DOHH2 (cell line): ENCODE measurements around the gene CHST13.

Experiments used
- H3F3A ChIP-seq: fragments of 200-600 bp; sonication (generic), shearing (Covaris generic); 2 replicates; pipeline ENCODE4 v1.6.0; 2016; ENCODE audit warnings: antibody characterized with exemption, mild to moderate bottlenecking; ENCODE audit not compliant: control insufficient read depth, insufficient read depth
- H3K27ac ChIP-seq: fragments of 200-600 bp; sonication (generic); 2 replicates; pipeline ENCODE4 v1.5.1; 2014; ENCODE audit warnings: low read depth, mild to moderate bottlenecking, low read length, moderate library complexity
- H3K27me3 ChIP-seq: fragments of 200-600 bp; sonication (generic); 2 replicates; pipeline ENCODE4 v1.6.1; 2014; ENCODE audit warnings: mild to moderate bottlenecking, low read length, mixed read lengths; ENCODE audit not compliant: control insufficient read depth
- H3K36me3 ChIP-seq: fragments of 200-600 bp; sonication (generic); 2 replicates; pipeline ENCODE4 v1.6.1; 2014; ENCODE audit warnings: mild to moderate bottlenecking, low read length, moderate library complexity, mixed read lengths; ENCODE audit not compliant: control insufficient read depth
- H3K4me1 ChIP-seq: fragments of 200-600 bp; sonication (generic); 2 replicates; pipeline ENCODE4 v1.6.1; 2014; ENCODE audit warnings: mild to moderate bottlenecking, low read length, mixed read lengths; ENCODE audit not compliant: control insufficient read depth
- H3K4me2 ChIP-seq: fragments of 200-600 bp; sonication (generic); 2 replicates; pipeline ENCODE4 v1.6.0; 2014; ENCODE audit warnings: mild to moderate bottlenecking, low read length, moderate library complexity
- H3K4me3 ChIP-seq: fragments of 200-600 bp; sonication (generic); 2 replicates; pipeline ENCODE4 v1.5.1; 2014; ENCODE audit warnings: mild to moderate bottlenecking, low read length, mixed read lengths
- H3K79me2 ChIP-seq: fragments of 200-600 bp; sonication (generic); 2 replicates; pipeline ENCODE4 v1.6.1; 2014; ENCODE audit warnings: mild to moderate bottlenecking, low read length, mixed read lengths; ENCODE audit not compliant: control insufficient read depth
- H3K9me2 ChIP-seq: fragments of 200-600 bp; sonication (generic); replicated peaks from 2 replicates; pipeline ENCODE4 v1.6.1; 2014; ENCODE audit warnings: mild to moderate bottlenecking, low read length, mixed read lengths; ENCODE audit not compliant: control insufficient read depth
- H3K9me3 ChIP-seq: fragments of 200-600 bp; sonication (generic); 2 replicates; pipeline ENCODE4 v1.6.1; 2014; ENCODE audit warnings: antibody characterized with exemption, low read length, mixed read lengths; ENCODE audit not compliant: control insufficient read depth, insufficient read depth
- H4K20me1 ChIP-seq: fragments of 200-600 bp; sonication (generic); 2 replicates; pipeline ENCODE4 v1.6.0; 2014; ENCODE audit warnings: low read depth, mild to moderate bottlenecking, antibody characterized with exemption, low read length, moderate library complexity; ENCODE audit not compliant: control insufficient read depth, insufficient read depth
- CTCF ChIP-seq: fragments of 200-600 bp; sonication (generic); IDR thresholded peaks from one replicate; pipeline ENCODE4 v1.5.1; 2014; ENCODE audit warnings: antibody characterized with exemption, mild to moderate bottlenecking, low read depth, low read length; ENCODE audit not compliant: poor library complexity, severe bottlenecking
- EZH2phosphoT487 ChIP-seq: fragments of 200-600 bp; sonication (generic); IDR thresholded peaks from 2 replicates; pipeline ENCODE4 v1.6.1; 2017; ENCODE audit warnings: borderline replicate concordance, mild to moderate bottlenecking, antibody characterized with exemption, low read length, moderate library complexity, mixed read lengths

CHST13 gene

GRCh38 chr3:126540951-126541627 is 17.1 kb downstream of the CHST13 start:
- Histone ChIP-seq H3K27me3 (no peaks in the 10 kb centered on the region), H3K9me2 (no peaks in the 10 kb centered on the region), H4K20me1 (no peaks in the 10 kb centered on the region), H3K79me2 (no peaks in the 10 kb centered on the region), H3F3A (no peaks in the 10 kb centered on the region), H3K36me3 (no peaks in the 10 kb centered on the region), H3K27ac (no peak overlapping the region), H3K4me3 (no peak overlapping the region), H3K4me2 (no peak overlapping the region), H3K4me1 (no peaks in the 10 kb centered on the region), H3K9me3 (no peaks in the 10 kb centered on the region)
- TF ChIP-seq CTCF (no peak), EZH2phosphoT487 (no peak)

GRCh38 chr3:126541628-126542339 is 17.8 kb downstream of the CHST13 start:
- Histone ChIP-seq H3K36me3 (no peaks in the 10 kb centered on the region), H3K4me2 (no peak overlapping the region), H3K4me1 (no peaks in the 10 kb centered on the region), H3F3A (no peaks in the 10 kb centered on the region), H3K9me2 (no peaks in the 10 kb centered on the region), H3K9me3 (no peaks in the 10 kb centered on the region), H3K79me2 (no peaks in the 10 kb centered on the region), H4K20me1 (no peaks in the 10 kb centered on the region), H3K4me3 (no peak overlapping the region), H3K27ac (no peak overlapping the region), H3K27me3 (no peaks in the 10 kb centered on the region)
- no peak for TF ChIP-seq CTCF
- no peak for TF ChIP-seq EZH2phosphoT487

GRCh38 chr3:126542340-126543241 is 18.6 kb downstream of the CHST13 start:
- H3K9me3 ChIP-seq, result no peaks in the 10 kb centered on the region
- no peaks in the 10 kb centered on the region for H3F3A ChIP-seq
- no peak overlapping the region for H3K4me2 ChIP-seq
- H3K27me3 ChIP-seq, result no peaks in the 10 kb centered on the region
- H3K4me1 ChIP-seq, result no peaks in the 10 kb centered on the region
- H3K4me3 ChIP-seq, result no peak overlapping the region
- no peaks in the 10 kb centered on the region for H3K36me3 ChIP-seq
- no peak overlapping the region for H3K27ac ChIP-seq
- no peak for TF ChIP-seq EZH2phosphoT487
- no peak for TF ChIP-seq CTCF
- H3K79me2 ChIP-seq, result no peaks in the 10 kb centered on the region
- H3K9me2 ChIP-seq, result no peaks in the 10 kb centered on the region
- H4K20me1 ChIP-seq, result no peaks in the 10 kb centered on the region
